SK-N-SH treated with all-trans-retinoic acid at 6 μM for 48 hours (cell line): Measurements from ENCODE around the gene CDH19.

Source experiments
- ARNTL ChIP-seq: fragments of 450-650 bp; formaldehyde crosslinking; IDR thresholded peaks from 2 replicates; pipeline ENCODE4 v1.5.0; 2020; ENCODE audit warnings: low read depth, mild to moderate bottlenecking, moderate library complexity, borderline replicate concordance
- BACH2 ChIP-seq: fragments of 250-450 bp; sonication (Bioruptor Pico); IDR thresholded peaks from 2 replicates; pipeline ENCODE4 v1.9.0; 2021; ENCODE audit warnings: mild to moderate bottlenecking, borderline replicate concordance
- ISL1 ChIP-seq: fragments of 250-450 bp; sonication (Bioruptor Pico); IDR thresholded peaks from 2 replicates; pipeline ENCODE4 v2.1.2; 2022; ENCODE audit warnings: mild to moderate bottlenecking, moderate library complexity
- PPARA ChIP-seq: fragments of 250-450 bp; sonication (Bioruptor Pico); IDR thresholded peaks from 2 replicates; pipeline ENCODE4 v1.5.0; 2020; ENCODE audit warnings: mild to moderate bottlenecking, borderline replicate concordance
- RARB ChIP-seq: fragments of 250-450 bp; sonication (Bioruptor Pico); IDR thresholded peaks from 2 replicates; pipeline ENCODE4 v1.8.0; 2021; ENCODE audit warnings: mild to moderate bottlenecking, moderate library complexity
- TCF4 ChIP-seq: fragments of 250-450 bp; sonication (Bioruptor Pico); IDR thresholded peaks from 2 replicates; pipeline ENCODE4 v1.8.0; 2021; ENCODE audit warnings: mild to moderate bottlenecking, moderate library complexity, borderline replicate concordance
- TOX ChIP-seq: fragments of 250-450 bp; sonication (Bioruptor Pico); IDR thresholded peaks from 2 replicates; pipeline ENCODE4 v1.8.0; 2021; ENCODE audit warnings: mild to moderate bottlenecking, moderate library complexity, borderline replicate concordance
- ZFP3 ChIP-seq: fragments of 250-450 bp; sonication (Bioruptor Pico); IDR thresholded peaks from 2 replicates; pipeline ENCODE4 v1.5.0; 2020; ENCODE audit warnings: mild to moderate bottlenecking, moderate library complexity
- ZNF565 ChIP-seq: fragments of 450-650 bp; formaldehyde crosslinking; conservative IDR thresholded peaks from 2 replicates; pipeline ENCODE4 v1.5.0; 2020; ENCODE audit warnings: low read depth, mild to moderate bottlenecking, moderate library complexity
- ZNF8 ChIP-seq: fragments of 450-650 bp; formaldehyde crosslinking; IDR thresholded peaks from 2 replicates; pipeline ENCODE4 v1.5.0; 2020; ENCODE audit warnings: mild to moderate bottlenecking, moderate library complexity
- TF ChIP-seq, protein P1 (sequence below): fragments of 250-450 bp; sonication (Bioruptor Pico); IDR thresholded peaks from 2 replicates; pipeline ENCODE4 v1.8.0; 2020; ENCODE audit warnings: mild to moderate bottlenecking, moderate library complexity, borderline replicate concordance
- TF ChIP-seq, protein P2 (sequence below): fragments of 250-450 bp; sonication (Bioruptor Pico); IDR thresholded peaks from 2 replicates; pipeline ENCODE4 v1.5.1; 2020; ENCODE audit warnings: low read depth, mild to moderate bottlenecking, moderate library complexity
- TF ChIP-seq, protein P3 (sequence below): fragments of 250-450 bp; sonication (Bioruptor Pico); IDR thresholded peaks from 2 replicates; pipeline ENCODE4 v1.5.1; 2021; ENCODE audit warnings: mild to moderate bottlenecking, moderate library complexity

DNA sequence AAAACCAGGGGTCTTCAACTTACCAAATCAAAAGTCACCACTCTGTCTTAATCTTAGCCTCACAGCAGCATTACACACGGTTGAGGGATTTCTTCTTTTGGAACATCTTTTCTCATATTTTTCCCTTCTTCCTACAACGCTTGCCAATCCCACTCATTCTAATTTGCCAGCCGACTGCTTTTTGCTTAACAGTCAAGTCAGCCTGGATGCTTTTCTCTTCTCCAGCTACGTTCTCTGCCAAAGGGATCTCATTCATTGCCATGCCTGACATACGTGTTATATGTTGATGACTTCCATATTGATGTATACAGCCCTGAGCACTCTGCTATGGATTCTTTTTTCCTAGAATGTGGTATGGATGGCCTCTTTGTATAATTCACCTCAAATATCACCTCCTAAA is 37.3 kb downstream of the CDH19 start:
- TF ChIP-seq ISL1 (CRISPR knock-in tag) (no peak), TCF4 (CRISPR knock-in tag) (no peak), TOX (no peak), BACH2 (CRISPR knock-in tag) (no peak), ZNF8 (no peak), ARNTL (CRISPR knock-in tag) (no peak), RARB (CRISPR knock-in tag) (no peak), ZFP3 (CRISPR knock-in tag) (no peak), ZNF565 (CRISPR knock-in tag) (no peak), PPARA (CRISPR knock-in tag) (no peak)
- TF ChIP-seq, protein P1, sequence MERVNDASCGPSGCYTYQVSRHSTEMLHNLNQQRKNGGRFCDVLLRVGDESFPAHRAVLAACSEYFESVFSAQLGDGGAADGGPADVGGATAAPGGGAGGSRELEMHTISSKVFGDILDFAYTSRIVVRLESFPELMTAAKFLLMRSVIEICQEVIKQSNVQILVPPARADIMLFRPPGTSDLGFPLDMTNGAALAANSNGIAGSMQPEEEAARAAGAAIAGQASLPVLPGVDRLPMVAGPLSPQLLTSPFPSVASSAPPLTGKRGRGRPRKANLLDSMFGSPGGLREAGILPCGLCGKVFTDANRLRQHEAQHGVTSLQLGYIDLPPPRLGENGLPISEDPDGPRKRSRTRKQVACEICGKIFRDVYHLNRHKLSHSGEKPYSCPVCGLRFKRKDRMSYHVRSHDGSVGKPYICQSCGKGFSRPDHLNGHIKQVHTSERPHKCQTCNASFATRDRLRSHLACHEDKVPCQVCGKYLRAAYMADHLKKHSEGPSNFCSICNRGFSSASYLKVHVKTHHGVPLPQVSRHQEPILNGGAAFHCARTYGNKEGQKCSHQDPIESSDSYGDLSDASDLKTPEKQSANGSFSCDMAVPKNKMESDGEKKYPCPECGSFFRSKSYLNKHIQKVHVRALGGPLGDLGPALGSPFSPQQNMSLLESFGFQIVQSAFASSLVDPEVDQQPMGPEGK, result no peak
- TF ChIP-seq, protein P2, sequence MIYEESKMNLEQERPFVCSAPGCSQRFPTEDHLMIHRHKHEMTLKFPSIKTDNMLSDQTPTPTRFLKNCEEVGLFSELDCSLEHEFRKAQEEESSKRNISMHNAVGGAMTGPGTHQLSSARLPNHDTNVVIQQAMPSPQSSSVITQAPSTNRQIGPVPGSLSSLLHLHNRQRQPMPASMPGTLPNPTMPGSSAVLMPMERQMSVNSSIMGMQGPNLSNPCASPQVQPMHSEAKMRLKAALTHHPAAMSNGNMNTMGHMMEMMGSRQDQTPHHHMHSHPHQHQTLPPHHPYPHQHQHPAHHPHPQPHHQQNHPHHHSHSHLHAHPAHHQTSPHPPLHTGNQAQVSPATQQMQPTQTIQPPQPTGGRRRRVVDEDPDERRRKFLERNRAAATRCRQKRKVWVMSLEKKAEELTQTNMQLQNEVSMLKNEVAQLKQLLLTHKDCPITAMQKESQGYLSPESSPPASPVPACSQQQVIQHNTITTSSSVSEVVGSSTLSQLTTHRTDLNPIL (CRISPR knock-in tag), result no peak
- TF ChIP-seq, protein P3, sequence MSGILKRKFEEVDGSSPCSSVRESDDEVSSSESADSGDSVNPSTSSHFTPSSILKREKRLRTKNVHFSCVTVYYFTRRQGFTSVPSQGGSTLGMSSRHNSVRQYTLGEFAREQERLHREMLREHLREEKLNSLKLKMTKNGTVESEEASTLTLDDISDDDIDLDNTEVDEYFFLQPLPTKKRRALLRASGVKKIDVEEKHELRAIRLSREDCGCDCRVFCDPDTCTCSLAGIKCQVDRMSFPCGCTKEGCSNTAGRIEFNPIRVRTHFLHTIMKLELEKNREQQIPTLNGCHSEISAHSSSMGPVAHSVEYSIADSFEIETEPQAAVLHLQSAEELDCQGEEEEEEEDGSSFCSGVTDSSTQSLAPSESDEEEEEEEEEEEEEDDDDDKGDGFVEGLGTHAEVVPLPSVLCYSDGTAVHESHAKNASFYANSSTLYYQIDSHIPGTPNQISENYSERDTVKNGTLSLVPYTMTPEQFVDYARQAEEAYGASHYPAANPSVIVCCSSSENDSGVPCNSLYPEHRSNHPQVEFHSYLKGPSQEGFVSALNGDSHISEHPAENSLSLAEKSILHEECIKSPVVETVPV (CRISPR knock-in tag), result no peak
